RWPE2 (cell line): ENCODE results near the gene LGR4.

Source experiments
- ATAC-seq: fragments of 200-7000 bp; cut with Tn5 transposase; 3 replicates; pipeline ENCODE4 v1.9.1; 2021; ENCODE audit warnings: low read depth
- DNase-seq: peaks from one replicate; pipeline ENCODE4 v3.0.0-alpha.2; 2020; ENCODE audit warnings: low spot score
- H3K27ac ChIP-seq: fragments of 450-650 bp; 2 replicates; pipeline ENCODE4 v1.5.1; 2017; ENCODE audit warnings: mild to moderate bottlenecking; ENCODE audit not compliant: poor library complexity, severe bottlenecking
- H3K27me3 ChIP-seq: fragments of 250-450 bp; sonication (Bioruptor Pico); 2 replicates; pipeline ENCODE4 v1.5.1; 2021; ENCODE audit warnings: mild to moderate bottlenecking, moderate library complexity; ENCODE audit not compliant: insufficient read depth, poor library complexity, severe bottlenecking
- H3K36me3 ChIP-seq: fragments of 250-450 bp; sonication (Bioruptor Pico); 2 replicates; pipeline ENCODE4 v1.5.1; 2020; ENCODE audit warnings: low read depth, mild to moderate bottlenecking, moderate library complexity
- H3K4me1 ChIP-seq: fragments of 250-450 bp; sonication (Bioruptor Pico); 2 replicates; pipeline ENCODE4 v1.5.1; 2021; ENCODE audit warnings: mild to moderate bottlenecking, moderate library complexity; ENCODE audit not compliant: insufficient read depth, poor library complexity, severe bottlenecking
- H3K4me3 ChIP-seq: fragments of 250-450 bp; sonication (Bioruptor Pico); 2 replicates; pipeline ENCODE4 v1.5.1; 2021; ENCODE audit warnings: mild to moderate bottlenecking, moderate library complexity; ENCODE audit not compliant: severe bottlenecking
- H3K9me3 ChIP-seq: fragments of 250-450 bp; sonication (Bioruptor Pico); 2 replicates; pipeline ENCODE4 v1.5.1; 2021; ENCODE audit warnings: mild to moderate bottlenecking, moderate library complexity; ENCODE audit not compliant: severe bottlenecking
- CTCF ChIP-seq: fragments of 450-650 bp; IDR thresholded peaks from one replicate; pipeline ENCODE4 v1.5.1; 2017; ENCODE audit warnings: mild to moderate bottlenecking, moderate library complexity; ENCODE audit not compliant: poor library complexity, severe bottlenecking

Gene LGR4

GRCh38 chr11:27373856-27374602 lies 98.6 kb downstream of the LGR4 start:
- no peaks in the 10 kb centered on the region for H3K4me1 ChIP-seq
- ATAC-seq = no peak
- H3K4me3 ChIP-seq = no peak overlapping the region
- no peak overlapping the region for H3K27ac ChIP-seq
- TF ChIP-seq CTCF = no peak
- H3K27me3 ChIP-seq = no peaks in the 10 kb centered on the region
- no peaks in the 10 kb centered on the region for H3K9me3 ChIP-seq
- H3K36me3 ChIP-seq = peaks cover 66% of the 10 kb centered on the region
- no peak for DNase-seq

GRCh38 chr11:27373392-27373791 lies 99.2 kb downstream of the LGR4 start:
- Histone ChIP-seq H3K4me1 (no peaks in the 10 kb centered on the region), H3K27me3 (no peaks in the 10 kb centered on the region), H3K4me3 (no peak overlapping the region), H3K9me3 (no peaks in the 10 kb centered on the region), H3K27ac (no peak overlapping the region), H3K36me3 (peaks cover 68% of the 10 kb centered on the region)
- DNase-seq (no peak), ATAC-seq (no peak)
- TF ChIP-seq CTCF = no peak

- Histone ChIP-seq H3K4me3 (no peak overlapping the region), H3K36me3 (peaks cover 65% of the 10 kb centered on the region), H3K4me1 (no peaks in the 10 kb centered on the region), H3K27ac (no peak overlapping the region), H3K9me3 (no peaks in the 10 kb centered on the region), H3K27me3 (no peaks in the 10 kb centered on the region)
- TF ChIP-seq CTCF = no peak
- ATAC-seq (no peak), DNase-seq (no peak)
Observed at GRCh38 chr11:27372164-27372563, 100.4 kb downstream of the LGR4 start.

DNA sequence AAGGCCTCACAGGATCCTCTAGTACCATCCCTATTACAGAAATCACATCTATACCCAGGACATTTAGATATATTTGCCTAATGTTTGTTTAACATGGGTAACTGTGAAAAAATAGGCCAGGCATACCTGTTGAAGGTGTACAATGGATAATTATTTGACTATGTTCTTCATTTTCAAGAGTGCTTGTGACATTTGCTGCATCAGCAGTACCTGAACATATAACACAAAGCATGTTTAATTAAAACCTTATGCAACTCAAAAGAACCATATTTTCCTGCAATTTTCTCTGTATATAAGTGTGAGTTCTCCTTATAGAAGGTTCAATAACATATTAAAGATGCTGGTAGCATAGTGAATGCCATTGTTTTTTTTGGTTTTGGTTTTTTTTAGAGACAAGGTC lies 101.1 kb downstream of the LGR4 start:
- H3K27ac ChIP-seq = no peak overlapping the region
- H3K27me3 ChIP-seq = no peaks in the 10 kb centered on the region
- H3K4me1 ChIP-seq = no peaks in the 10 kb centered on the region
- peaks cover 59% of the 10 kb centered on the region for H3K36me3 ChIP-seq
- no peak overlapping the region for H3K4me3 ChIP-seq
- no peak for TF ChIP-seq CTCF
- H3K9me3 ChIP-seq = no peaks in the 10 kb centered on the region
- ATAC-seq (no peak), DNase-seq (no peak)

- no peak for TF ChIP-seq CTCF
- no peak overlapping the region for H3K4me3 ChIP-seq
- DNase-seq (no peak), ATAC-seq (no peak)
- peaks cover 53% of the 10 kb centered on the region for H3K36me3 ChIP-seq
- no peak overlapping the region for H3K27ac ChIP-seq
- H3K4me1 ChIP-seq = no peaks in the 10 kb centered on the region
- no peaks in the 10 kb centered on the region for H3K27me3 ChIP-seq
- H3K9me3 ChIP-seq = no peaks in the 10 kb centered on the region
Observed at GRCh38 chr11:27370374-27370773, 102.2 kb downstream of the LGR4 start.
